ENCODE measurements around the gene FAM227A.

The FAM227A gene

GRCh38 chr22:38656256-38657044 is at the start of gene FAM227A, which contains the start of gene CBY1:
TSS of gene FAM227A (minus strand) at chr22:38656392. CDS start at chr22:38650168, 6,224 bp downstream.
TSS of gene CBY1 (plus strand) at chr22:38656638. CDS start at chr22:38668055, 11,417 bp downstream.
- peak; percentile 67 to 99 (median 93) for DNase-seq

- DNase-seq = peak; percentile 61 to 100 (median 99)
These were observed 49.3 kb upstream of the FAM227A start, which contains the start of gene GTPBP1 for GRCh38 chr22:38705235-38706100. TSS of gene GTPBP1 (plus strand) at chr22:38705944. CDS start at chr22:38705956, 12 bp downstream.

GRCh38 chr22:38704654-38705234 is 48.6 kb upstream of the FAM227A start:
- DNase-seq = no peak

- DNase-seq = peak; percentile 39 to 97 (median 90)
These were observed 44.8 kb upstream of the FAM227A start, which contains the start of gene JOSD1 for GRCh38 chr22:38700789-38701628. TSS of gene JOSD1 (minus strand) at chr22:38700943. CDS start at chr22:38699987, 956 bp downstream.

- DNase-seq = peak in 9 of 51 donors; percentile 40 to 78 (median 59)
These were observed 44.1 kb upstream of the FAM227A start for GRCh38 chr22:38700270-38700788.

- peak in 1 of 51 donors; percentile 33 for DNase-seq
These were observed 43.6 kb upstream of the FAM227A start for GRCh38 chr22:38699784-38700183.

- DNase-seq = no peak
These were observed 43.0 kb upstream of the FAM227A start for GRCh38 chr22:38699143-38699542.

GRCh38 chr22:38698407-38699094 is 42.4 kb upstream of the FAM227A start:
- DNase-seq = no peak

- peak in 1 of 51 donors; percentile 11 for DNase-seq
These were observed 41.4 kb upstream of the FAM227A start for GRCh38 chr22:38697425-38698089.

GRCh38 chr22:38696606-38697424 is 40.6 kb upstream of the FAM227A start:
- no peak for DNase-seq

GRCh38 chr22:38694940-38695339 is 38.7 kb upstream of the FAM227A start:
- no peak for DNase-seq

GRCh38 chr22:38694049-38694448 is 37.9 kb upstream of the FAM227A start:
- no peak for DNase-seq

- no peak for DNase-seq
These were observed 33.5 kb upstream of the FAM227A start for GRCh38 chr22:38689651-38690050.

GRCh38 chr22:38685761-38686160 is 29.6 kb upstream of the FAM227A start:
- DNase-seq = no peak

GRCh38 chr22:38684895-38685294 is 28.7 kb upstream of the FAM227A start:
- DNase-seq = no peak

GRCh38 chr22:38681582-38682335 is 25.6 kb upstream of the FAM227A start, which contains the start of gene TOMM22:
TSS of gene TOMM22 (plus strand) at chr22:38681957. CDS start at chr22:38681979, 22 bp downstream.
- peak; percentile 43 to 93 (median 84) for DNase-seq

GRCh38 chr22:38675833-38676232 is 19.6 kb upstream of the FAM227A start:
- DNase-seq = no peak
